Breast epithelium (tissue), 3 donors: ENCODE results near the gene SLC44A1.
"Not testable (repeated sequence)": the region's sequence is repeated elsewhere in the genome, so short reads cannot be mapped to it uniquely, and the experiment has no call there.

ENCODE experiments used
- POLR2A ChIP-seq: fragments of 450-650 bp; IDR thresholded peaks from one replicate; pipeline ENCODE4 v1.6.1; 2016; ENCODE audit warnings: antibody characterized with exemption, mild to moderate bottlenecking, moderate library complexity
- TF ChIP-seq, protein P1 (sequence below), 3 donors: fragments of 450-650 bp; IDR thresholded peaks; one replicate each; pipeline ENCODE4 v1.5.1; 2016 to 2017; ENCODE audit warnings: antibody characterized with exemption in 3 of 3, mild to moderate bottlenecking in 3 of 3, moderate library complexity in 3 of 3

DNA sequence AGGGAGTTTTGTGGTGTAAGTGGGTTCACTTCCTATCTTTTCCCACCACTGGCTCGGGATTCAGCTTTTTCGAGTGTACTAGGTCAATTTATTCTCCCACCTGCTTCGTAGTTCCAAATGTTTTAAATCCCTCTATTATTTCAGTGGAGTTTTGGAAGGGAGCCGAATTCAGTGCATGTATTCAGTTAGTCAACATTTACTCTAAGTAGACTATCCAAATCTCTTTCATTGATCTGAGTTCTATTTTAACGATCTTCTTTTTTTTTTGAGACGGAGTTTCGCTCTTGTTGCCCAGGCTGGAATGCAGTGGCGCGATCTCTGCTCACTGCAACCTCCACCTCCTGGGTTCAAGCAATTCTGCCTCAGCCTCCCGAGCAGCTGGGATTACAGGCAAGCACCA is 23.8 kb downstream of the SLC44A1 start:
- TF ChIP-seq POLR2A, result not testable (repeated sequence)
- TF ChIP-seq, protein P1, sequence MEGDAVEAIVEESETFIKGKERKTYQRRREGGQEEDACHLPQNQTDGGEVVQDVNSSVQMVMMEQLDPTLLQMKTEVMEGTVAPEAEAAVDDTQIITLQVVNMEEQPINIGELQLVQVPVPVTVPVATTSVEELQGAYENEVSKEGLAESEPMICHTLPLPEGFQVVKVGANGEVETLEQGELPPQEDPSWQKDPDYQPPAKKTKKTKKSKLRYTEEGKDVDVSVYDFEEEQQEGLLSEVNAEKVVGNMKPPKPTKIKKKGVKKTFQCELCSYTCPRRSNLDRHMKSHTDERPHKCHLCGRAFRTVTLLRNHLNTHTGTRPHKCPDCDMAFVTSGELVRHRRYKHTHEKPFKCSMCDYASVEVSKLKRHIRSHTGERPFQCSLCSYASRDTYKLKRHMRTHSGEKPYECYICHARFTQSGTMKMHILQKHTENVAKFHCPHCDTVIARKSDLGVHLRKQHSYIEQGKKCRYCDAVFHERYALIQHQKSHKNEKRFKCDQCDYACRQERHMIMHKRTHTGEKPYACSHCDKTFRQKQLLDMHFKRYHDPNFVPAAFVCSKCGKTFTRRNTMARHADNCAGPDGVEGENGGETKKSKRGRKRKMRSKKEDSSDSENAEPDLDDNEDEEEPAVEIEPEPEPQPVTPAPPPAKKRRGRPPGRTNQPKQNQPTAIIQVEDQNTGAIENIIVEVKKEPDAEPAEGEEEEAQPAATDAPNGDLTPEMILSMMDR (IDR thresholded peaks at IDR 0.05), result not testable (repeated sequence)
